Brain microvascular endothelial cell (primary cell): ENCODE results near the gene MARCHF11.

Source experiments
- DNase-seq: peaks from one replicate; pipeline ENCODE4 v3.0.0-alpha.2; 2020
- H3K27ac ChIP-seq: fragments of 250-450 bp; sonication (Bioruptor Pico); 2 replicates; pipeline ENCODE4 v1.5.1; 2020; ENCODE audit warnings: mild to moderate bottlenecking, moderate library complexity
- H3K27me3 ChIP-seq: fragments of 250-450 bp; sonication (Bioruptor Pico); replicated peaks from 2 replicates; pipeline ENCODE4 v1.5.1; 2020; ENCODE audit warnings: mild to moderate bottlenecking
- H3K36me3 ChIP-seq: fragments of 250-450 bp; sonication (Bioruptor Pico); replicated peaks from 2 replicates; pipeline ENCODE4 v1.5.1; 2020; ENCODE audit warnings: mild to moderate bottlenecking
- H3K4me3 ChIP-seq: 2 replicates; pipeline ENCODE4 v1.5.1; 2011; ENCODE audit warnings: low read depth, mild to moderate bottlenecking, control low read depth, low read length, moderate library complexity
- in situ Hi-C: cut with HindIII; loops from 2 replicates; pipeline ENCODE4 v1.10.0; 2017; ENCODE audit warnings: low sequenced_read_pairs, low pct_ligation_motif_present
- TF ChIP-seq, protein P1 (sequence below): IDR thresholded peaks from 2 replicates; pipeline ENCODE4 v1.5.1; 2011; ENCODE audit warnings: low read depth, mild to moderate bottlenecking, moderate library complexity, low read length, control low read depth, inconsistent platforms; ENCODE audit errors: missing control alignments

MARCHF11 gene

DNA sequence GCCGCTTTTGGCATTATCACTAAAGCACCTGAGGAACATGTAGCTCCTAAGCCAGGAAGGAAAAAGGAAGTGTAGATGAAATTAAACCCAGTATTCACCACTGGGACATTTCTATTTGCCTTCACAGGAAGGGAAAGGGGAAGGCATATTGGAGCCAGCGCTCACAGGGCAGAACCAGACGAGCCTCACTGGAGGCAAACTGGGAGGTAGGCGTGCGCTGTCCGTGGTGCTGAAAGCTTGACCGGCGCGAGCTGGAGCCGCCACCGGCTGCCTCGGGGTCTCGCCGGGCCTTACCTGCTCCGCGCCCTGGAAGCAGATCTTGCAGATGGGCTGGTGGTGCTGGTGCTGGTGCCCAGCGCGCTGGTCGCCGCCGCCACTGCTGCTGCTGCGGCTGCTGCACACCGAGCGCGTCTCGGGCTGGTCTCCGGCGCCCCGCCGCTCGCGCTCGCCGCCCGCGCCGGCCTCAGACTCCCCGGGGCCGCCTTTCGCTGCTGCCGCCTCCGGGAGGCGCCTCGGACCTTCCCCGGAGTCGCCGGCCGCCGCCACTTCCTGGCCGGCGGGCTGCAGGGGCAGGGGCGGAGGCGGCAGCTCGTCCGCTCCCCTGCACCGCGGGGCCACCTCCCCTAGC, 732 bp downstream of the MARCHF11 start:
- H3K36me3 ChIP-seq, result no peaks in the 10 kb centered on the region
- peak overlapping the region; percentile 35 for H3K4me3 ChIP-seq
- H3K27ac ChIP-seq, result no peak overlapping the region
- peaks cover 15% of the 10 kb centered on the region for H3K27me3 ChIP-seq
- in situ Hi-C loops, result no loop called here
- TF ChIP-seq, protein P1, sequence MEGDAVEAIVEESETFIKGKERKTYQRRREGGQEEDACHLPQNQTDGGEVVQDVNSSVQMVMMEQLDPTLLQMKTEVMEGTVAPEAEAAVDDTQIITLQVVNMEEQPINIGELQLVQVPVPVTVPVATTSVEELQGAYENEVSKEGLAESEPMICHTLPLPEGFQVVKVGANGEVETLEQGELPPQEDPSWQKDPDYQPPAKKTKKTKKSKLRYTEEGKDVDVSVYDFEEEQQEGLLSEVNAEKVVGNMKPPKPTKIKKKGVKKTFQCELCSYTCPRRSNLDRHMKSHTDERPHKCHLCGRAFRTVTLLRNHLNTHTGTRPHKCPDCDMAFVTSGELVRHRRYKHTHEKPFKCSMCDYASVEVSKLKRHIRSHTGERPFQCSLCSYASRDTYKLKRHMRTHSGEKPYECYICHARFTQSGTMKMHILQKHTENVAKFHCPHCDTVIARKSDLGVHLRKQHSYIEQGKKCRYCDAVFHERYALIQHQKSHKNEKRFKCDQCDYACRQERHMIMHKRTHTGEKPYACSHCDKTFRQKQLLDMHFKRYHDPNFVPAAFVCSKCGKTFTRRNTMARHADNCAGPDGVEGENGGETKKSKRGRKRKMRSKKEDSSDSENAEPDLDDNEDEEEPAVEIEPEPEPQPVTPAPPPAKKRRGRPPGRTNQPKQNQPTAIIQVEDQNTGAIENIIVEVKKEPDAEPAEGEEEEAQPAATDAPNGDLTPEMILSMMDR, result no peak
- peak; percentile 52 for DNase-seq

DNA sequence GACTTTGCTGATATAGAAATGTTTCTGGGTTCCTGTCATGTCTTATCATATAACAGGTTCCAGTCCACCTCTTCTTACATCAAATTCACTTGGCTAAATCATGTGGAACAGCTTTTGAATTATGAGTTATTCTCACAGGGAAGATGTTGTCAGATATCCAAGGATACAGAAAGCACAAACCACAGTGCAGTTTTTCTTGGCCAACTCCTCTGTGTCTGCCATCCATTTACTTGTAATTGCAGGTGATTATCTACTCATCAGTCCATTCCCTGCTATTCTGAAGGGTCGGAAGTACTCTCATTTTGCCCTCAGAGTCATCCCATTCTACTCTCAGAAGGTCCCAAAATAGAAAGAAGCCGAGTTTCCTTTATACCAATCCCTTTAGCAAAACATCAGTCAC, 10.0 kb downstream of the MARCHF11 start:
- TF ChIP-seq, protein P1, result no peak
- in situ Hi-C loops, result no loop called here

DNA sequence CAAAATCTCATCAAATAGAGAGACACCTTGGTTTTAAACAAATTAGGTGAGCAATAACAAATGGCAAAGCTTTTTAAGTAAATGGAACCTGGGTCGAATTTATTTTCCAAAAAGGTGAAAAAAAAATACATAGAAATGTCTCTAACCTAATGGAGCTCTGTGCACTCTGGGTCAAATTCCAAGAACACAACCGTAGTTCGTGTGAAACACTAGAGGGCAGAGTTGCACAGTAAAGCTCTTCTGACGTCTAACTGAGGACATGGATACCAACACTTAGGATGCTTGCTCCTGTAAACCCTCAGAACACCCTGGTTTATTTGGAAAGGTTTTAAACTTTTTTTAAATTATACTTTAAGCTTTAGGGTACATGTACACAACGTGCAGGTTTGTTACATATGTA, 18.9 kb downstream of the MARCHF11 start:
- Histone ChIP-seq H3K36me3 (no peaks in the 10 kb centered on the region), H3K4me3 (no peak overlapping the region), H3K27me3 (no peaks in the 10 kb centered on the region), H3K27ac (no peak overlapping the region)
- TF ChIP-seq, protein P1, result peak; percentile 78
- in situ Hi-C loops, result no loop called here
- DNase-seq, result peak; percentile 37

More for the DNA sequence above, 10.0 kb downstream of the MARCHF11 start:
- no peaks in the 10 kb centered on the region for H3K27me3 ChIP-seq
- H3K27ac ChIP-seq, result no peak overlapping the region
- H3K4me3 ChIP-seq, result no peak overlapping the region
- no peak for DNase-seq
- no peaks in the 10 kb centered on the region for H3K36me3 ChIP-seq

DNA sequence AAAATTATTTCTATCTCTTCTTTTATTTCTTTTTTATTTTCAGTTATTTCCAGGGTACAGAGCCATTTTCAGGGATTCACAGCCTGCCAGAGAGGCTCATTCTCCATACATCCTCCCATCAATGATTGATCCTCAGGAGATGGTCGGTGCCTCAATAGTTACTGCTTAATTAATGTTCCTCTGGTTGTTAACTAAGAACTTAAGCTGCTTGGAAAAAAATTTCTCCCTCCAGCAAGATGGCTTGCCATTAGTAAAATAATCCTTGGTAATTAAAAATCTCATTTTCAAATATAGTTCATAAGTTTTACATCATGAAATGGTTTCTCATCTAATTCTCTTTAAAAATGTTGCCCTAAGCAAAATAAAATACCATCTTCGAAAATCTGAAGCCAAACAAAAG, 20.0 kb downstream of the MARCHF11 start:
- TF ChIP-seq, protein P1, result no peak
- Histone ChIP-seq H3K4me3 (no peak overlapping the region), H3K27ac (no peak overlapping the region), H3K36me3 (no peaks in the 10 kb centered on the region), H3K27me3 (no peaks in the 10 kb centered on the region)
- in situ Hi-C loops, result no loop called here
- no peak for DNase-seq

DNA sequence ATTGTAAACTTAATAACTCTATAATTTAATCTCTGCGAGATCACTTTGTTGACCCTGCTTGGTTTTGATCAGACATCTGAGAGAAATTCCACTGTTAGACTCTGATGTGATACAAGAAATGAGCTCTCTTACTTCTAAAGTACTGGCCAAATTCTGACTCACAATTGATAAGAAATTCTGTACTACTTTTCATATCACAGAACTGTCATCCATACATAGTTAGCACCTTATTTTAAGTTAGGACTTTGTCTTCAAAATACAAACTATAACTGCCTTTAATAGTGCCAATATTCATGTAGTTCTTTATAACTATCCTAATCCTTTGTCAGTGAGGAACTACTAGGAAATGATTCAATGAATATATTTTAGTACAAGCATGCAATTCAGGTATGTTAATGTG, 23.4 kb downstream of the MARCHF11 start:
- TF ChIP-seq, protein P1, result no peak
- H3K4me3 ChIP-seq, result no peak overlapping the region
- DNase-seq, result no peak
- no peaks in the 10 kb centered on the region for H3K27me3 ChIP-seq
- no peaks in the 10 kb centered on the region for H3K36me3 ChIP-seq
- H3K27ac ChIP-seq, result no peak overlapping the region
- in situ Hi-C loops, result no loop called here
